Measurements from ENCODE around the gene TMOD2. TPM values are rescaled to one million over a fixed set of nuclear protein-coding genes. Genes with fewer than 3 reads are reported as not detected.

Gene TMOD2
- total RNA-seq, 4 donors from 2014 or later, result 7.1 to 14.1 (median 11.0) TPM

DNA sequence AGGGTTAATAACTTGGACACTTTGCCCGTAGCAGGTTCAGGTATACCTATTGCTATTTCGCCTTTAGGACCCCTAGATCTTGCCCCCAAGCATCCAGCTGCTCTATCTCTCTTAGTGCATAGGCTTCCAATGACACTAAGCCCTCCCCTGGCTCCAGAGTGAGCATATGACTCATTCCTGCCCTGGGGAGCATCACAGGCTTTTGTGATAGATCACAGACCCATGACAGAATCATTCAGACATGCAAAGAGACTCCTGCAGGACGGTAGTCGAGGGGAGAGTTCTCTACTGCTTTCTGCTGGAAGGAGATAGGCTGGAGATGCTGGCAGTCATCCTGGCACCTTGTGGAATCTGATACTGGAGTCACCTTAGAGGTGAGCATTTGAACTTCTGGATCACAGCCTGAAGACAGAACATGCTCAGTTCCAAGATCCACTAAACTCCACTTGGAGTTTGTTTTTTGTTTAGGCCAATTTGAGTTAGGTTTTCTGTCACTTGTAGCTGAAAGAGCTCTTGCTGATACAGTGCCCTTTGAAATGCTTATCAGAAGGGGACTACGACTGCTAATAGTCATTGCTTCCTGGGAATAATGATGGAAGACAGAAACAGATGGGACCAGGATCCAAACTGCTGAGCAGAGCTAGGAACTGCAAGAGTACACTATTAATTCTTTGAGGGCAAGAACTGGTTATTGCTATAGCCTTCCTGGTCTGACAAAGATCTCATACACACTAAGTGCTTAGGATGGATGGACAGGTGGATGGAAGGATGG lies 24.9 kb upstream of the TMOD2 start:
- TF ChIP-seq, protein P1, sequence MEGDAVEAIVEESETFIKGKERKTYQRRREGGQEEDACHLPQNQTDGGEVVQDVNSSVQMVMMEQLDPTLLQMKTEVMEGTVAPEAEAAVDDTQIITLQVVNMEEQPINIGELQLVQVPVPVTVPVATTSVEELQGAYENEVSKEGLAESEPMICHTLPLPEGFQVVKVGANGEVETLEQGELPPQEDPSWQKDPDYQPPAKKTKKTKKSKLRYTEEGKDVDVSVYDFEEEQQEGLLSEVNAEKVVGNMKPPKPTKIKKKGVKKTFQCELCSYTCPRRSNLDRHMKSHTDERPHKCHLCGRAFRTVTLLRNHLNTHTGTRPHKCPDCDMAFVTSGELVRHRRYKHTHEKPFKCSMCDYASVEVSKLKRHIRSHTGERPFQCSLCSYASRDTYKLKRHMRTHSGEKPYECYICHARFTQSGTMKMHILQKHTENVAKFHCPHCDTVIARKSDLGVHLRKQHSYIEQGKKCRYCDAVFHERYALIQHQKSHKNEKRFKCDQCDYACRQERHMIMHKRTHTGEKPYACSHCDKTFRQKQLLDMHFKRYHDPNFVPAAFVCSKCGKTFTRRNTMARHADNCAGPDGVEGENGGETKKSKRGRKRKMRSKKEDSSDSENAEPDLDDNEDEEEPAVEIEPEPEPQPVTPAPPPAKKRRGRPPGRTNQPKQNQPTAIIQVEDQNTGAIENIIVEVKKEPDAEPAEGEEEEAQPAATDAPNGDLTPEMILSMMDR (IDR thresholded peaks at IDR 0.05), result no peak
- TF ChIP-seq POLR2A (IDR thresholded peaks at IDR 0.05), result no peak
- H3K27me3 ChIP-seq, result no peaks in the 10 kb centered on the region
- peaks cover 0 to 11% of the 10 kb centered on the region in 2 donors for H3K4me1 ChIP-seq
- H3K36me3 ChIP-seq, result no peaks in the 10 kb centered on the region
- peak; percentile 43 to 61 for DNase-seq
- no peak overlapping the region for H3K27ac ChIP-seq
- no peak overlapping the region for H3K4me3 ChIP-seq (replicated peaks in 1 of 3)
- H3K9me3 ChIP-seq, result no peaks in the 10 kb centered on the region
- WGBS, 2 donors, result 34 to 52% methylated on average over 3 to 5 of the region's 5 CpGs
- intact Hi-C loops (cut with DNase I), result no loop called here

DNA sequence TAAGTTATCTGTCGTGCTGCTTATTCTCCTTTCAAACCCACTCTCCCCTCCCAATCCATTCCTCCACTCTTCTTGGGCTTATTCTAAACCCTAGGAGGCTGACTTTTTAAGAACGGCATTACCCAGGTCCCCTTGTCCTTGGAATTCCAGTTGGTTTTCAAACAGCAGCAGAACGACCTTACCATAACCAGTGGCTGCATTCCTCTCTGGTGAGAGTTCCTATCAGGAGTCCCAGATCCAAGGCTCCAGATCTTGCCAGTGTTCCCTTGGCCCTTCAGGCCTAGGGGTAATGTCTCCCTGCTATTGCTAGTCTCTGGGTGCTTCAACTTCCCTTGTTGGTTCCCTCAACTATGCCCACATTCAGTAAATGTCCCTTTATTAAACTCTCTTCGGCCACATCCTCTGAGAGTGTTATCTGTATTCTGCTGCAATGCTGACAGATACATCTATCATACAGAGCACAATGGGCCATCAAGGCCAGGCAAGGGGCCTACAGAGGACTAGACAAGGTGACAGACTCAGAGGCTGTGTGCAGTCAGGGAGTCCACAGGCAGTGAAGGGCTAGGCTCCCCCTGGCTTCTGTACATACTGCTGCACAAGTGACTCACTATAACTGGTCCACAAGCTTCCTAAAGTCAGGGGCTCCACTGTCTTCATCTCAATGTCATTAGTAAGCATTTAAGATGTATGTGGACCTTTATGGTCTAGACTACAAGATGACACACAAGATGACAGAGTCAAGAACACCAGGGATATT lies 24.1 kb upstream of the TMOD2 start:
- Histone ChIP-seq H3K27ac (no peak overlapping the region), H3K36me3 (no peaks in the 10 kb centered on the region), H3K9me3 (no peaks in the 10 kb centered on the region), H3K4me3 (replicated peaks in 1 of 3) (no peak overlapping the region), H3K4me1 (peaks cover 0 to 15% of the 10 kb centered on the region in 2 donors), H3K27me3 (no peaks in the 10 kb centered on the region)
- no peak for DNase-seq
- TF ChIP-seq, protein P1 (IDR thresholded peaks at IDR 0.05), result no peak
- TF ChIP-seq POLR2A (IDR thresholded peaks at IDR 0.05), result no peak
- 75 to 90% methylated on average over 4 of the region's 4 CpGs for WGBS, 2 donors
- intact Hi-C loops (cut with DNase I), result no loop called here

DNA sequence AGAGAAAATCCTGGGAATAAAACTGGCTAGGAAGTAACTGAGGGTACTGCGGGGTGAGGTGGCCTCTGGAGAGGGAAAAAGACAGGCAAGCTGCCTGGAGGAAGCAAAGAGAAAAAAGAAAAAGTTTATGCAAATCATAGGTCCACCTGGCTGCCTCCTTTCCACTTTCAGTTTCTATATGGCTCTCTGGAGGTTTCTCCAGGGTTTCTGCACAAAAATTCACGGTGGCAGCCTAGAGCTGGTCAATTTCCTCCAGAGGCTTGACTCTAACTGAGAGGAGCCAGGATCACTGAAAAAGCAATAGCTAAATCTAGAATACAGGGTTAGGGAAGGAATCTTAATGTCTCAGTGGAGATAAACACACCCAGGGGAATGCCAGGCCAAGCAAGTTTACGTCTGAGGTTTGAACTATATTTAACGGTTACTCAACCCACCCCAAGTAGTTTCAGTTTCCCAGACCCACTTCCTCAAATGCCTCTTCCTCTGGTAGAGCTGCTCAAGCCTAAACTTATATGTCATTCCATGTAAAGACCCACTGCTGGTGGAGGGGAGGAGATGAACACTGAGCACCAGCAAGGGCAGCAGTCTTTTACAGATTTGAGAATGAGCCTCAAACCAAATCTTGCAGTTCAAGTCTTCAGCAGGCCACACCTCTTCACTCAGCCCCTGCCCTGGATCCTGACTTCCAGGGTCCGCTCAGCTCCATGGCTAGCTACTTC lies 19.7 kb upstream of the TMOD2 start:
- TF ChIP-seq, protein P1 (IDR thresholded peaks at IDR 0.05), result no peak
- TF ChIP-seq POLR2A (IDR thresholded peaks at IDR 0.05), result no peak
- DNase-seq, result no peak
- Histone ChIP-seq H3K27ac (peak overlapping the region; percentile 18 to 67 (median 50)), H3K4me1 (peaks cover 7 to 17% of the 10 kb centered on the region in 2 donors), H3K9me3 (no peaks in the 10 kb centered on the region), H3K4me3 (replicated peaks in 1 of 3) (no peak overlapping the region), H3K36me3 (no peaks in the 10 kb centered on the region), H3K27me3 (no peaks in the 10 kb centered on the region)
- WGBS, 2 donors, result 55 to 69% methylated on average over 5 of the region's 5 CpGs
- intact Hi-C loops (cut with DNase I), result no loop called here

DNA sequence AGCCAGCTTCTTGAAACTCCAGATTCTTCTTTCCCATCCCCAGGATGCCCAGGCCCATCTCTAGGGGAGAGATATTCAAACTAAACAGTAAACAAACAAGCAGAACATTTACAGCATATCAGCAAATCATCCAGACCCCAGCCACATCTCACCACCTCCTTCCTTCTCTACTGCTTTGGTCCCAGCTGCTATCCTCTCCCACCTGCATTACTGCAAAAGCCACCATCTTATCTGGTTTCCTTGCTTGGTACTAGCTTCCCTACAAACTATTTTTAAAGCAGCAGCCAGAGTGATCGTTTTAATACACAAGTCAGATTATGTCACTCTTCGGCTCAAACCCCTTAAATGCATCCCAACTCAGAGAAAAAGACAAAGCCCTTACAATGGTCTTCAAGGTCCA lies 18.8 kb upstream of the TMOD2 start:
- intact Hi-C loops (cut with DNase I), result no loop called here
- 81 to 89% methylated on average over 2 of the region's 2 CpGs for WGBS, 2 donors
- no peaks in the 10 kb centered on the region for H3K9me3 ChIP-seq
- H3K4me3 ChIP-seq (replicated peaks in 1 of 3), result no peak overlapping the region
- peaks cover 9 to 15% of the 10 kb centered on the region in 2 donors for H3K4me1 ChIP-seq
- H3K27ac ChIP-seq, result peak overlapping the region in 2 of 3 donors; percentile 50 to 67
- no peak for TF ChIP-seq POLR2A (IDR thresholded peaks at IDR 0.05)
- TF ChIP-seq, protein P1 (IDR thresholded peaks at IDR 0.05), result no peak
- DNase-seq, result no peak
- no peaks in the 10 kb centered on the region for H3K27me3 ChIP-seq
- H3K36me3 ChIP-seq, result no peaks in the 10 kb centered on the region

All from thyroid gland (tissue), 4 donors.